Mesothelial cell of epicardium (in vitro differentiated cells): ENCODE data around the gene TBCCD1. TPM values are rescaled to one million over a fixed set of nuclear protein-coding genes. Genes with fewer than 3 reads are reported as not detected.

ENCODE experiments used
- DNase-seq, 2 experiments: peaks; one replicate each; pipeline ENCODE4 v3.0.0; 2021; ENCODE audit warnings: low spot score in 2 of 2; ENCODE audit not compliant: unreplicated experiment in 2 of 2
- H3K27ac Mint-ChIP-seq: 2 replicates; pipeline ENCODE4 v1.8.0; 2021; ENCODE audit warnings: mixed read lengths
- H3K27me3 Mint-ChIP-seq: 2 replicates; pipeline ENCODE4 v1.8.0; 2021; ENCODE audit warnings: low read depth, mixed read lengths
- H3K36me3 Mint-ChIP-seq: 2 replicates; pipeline ENCODE4 v1.8.0; 2021; ENCODE audit warnings: mixed read lengths
- H3K4me1 Mint-ChIP-seq: 2 replicates; pipeline ENCODE4 v1.8.0; 2021; ENCODE audit warnings: mixed read lengths
- H3K4me3 Mint-ChIP-seq: 2 replicates; pipeline ENCODE4 v1.8.0; 2021; ENCODE audit warnings: mild to moderate bottlenecking, moderate library complexity, mixed read lengths
- H3K9me3 Mint-ChIP-seq: 2 replicates; pipeline ENCODE4 v1.8.0; 2021; ENCODE audit warnings: mixed read lengths
- total RNA-seq: library from RNA; stranded (reverse); gene quantifications from 3 replicates; pipeline ENCODE4 v1.2.1, GENCODE V29; 2021
- TF ChIP-seq, protein P1 (sequence below): fragments of 200-600 bp; sonication (generic); IDR thresholded peaks from one replicate; pipeline ENCODE4 v1.5.0; 2021; ENCODE audit warnings: antibody characterized with exemption; ENCODE audit not compliant: unreplicated experiment

Gene TBCCD1
- total RNA-seq, 1 donor from 2014 or later = 14.5 TPM

DNA sequence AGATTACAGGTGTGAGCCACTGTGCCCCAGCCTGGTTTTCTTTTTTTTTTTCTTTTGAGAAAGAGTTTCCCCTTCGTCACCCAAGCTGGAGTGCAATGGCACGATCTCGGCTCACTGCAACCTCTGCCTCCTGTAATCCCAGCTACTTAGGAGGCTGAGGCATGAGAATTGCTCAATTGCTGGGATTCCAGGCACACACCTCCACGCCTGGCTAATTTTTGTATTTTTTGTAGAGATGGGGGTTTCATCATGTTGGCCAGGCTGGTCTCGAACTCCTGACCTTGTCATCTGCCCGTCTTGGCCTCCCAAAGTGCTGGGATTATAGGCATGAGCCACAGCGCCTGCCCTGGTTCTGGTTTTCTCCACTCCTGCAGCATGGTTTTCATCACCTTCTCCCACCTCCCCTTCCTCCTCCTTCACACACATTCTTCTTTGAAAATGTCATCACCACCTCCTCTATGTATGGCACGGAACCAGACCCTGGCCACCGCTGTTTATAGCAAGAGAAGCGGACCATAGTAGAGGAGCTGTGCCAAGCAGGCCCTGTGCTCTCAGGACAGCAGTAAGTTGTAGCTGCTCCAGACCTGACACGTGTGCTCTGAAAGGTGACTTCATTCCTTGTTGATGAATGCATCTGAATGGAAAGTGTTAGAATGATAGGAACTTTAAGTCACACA lies 31.1 kb upstream of the TBCCD1 start:
- no peak overlapping the region for H3K4me3 Mint-ChIP-seq
- no peaks in the 10 kb centered on the region for H3K27me3 Mint-ChIP-seq
- TF ChIP-seq, protein P1, sequence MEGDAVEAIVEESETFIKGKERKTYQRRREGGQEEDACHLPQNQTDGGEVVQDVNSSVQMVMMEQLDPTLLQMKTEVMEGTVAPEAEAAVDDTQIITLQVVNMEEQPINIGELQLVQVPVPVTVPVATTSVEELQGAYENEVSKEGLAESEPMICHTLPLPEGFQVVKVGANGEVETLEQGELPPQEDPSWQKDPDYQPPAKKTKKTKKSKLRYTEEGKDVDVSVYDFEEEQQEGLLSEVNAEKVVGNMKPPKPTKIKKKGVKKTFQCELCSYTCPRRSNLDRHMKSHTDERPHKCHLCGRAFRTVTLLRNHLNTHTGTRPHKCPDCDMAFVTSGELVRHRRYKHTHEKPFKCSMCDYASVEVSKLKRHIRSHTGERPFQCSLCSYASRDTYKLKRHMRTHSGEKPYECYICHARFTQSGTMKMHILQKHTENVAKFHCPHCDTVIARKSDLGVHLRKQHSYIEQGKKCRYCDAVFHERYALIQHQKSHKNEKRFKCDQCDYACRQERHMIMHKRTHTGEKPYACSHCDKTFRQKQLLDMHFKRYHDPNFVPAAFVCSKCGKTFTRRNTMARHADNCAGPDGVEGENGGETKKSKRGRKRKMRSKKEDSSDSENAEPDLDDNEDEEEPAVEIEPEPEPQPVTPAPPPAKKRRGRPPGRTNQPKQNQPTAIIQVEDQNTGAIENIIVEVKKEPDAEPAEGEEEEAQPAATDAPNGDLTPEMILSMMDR = no peak
- no peaks in the 10 kb centered on the region for H3K36me3 Mint-ChIP-seq
- no peak for DNase-seq
- H3K9me3 Mint-ChIP-seq = no peaks in the 10 kb centered on the region
- H3K4me1 Mint-ChIP-seq = peaks cover 8% of the 10 kb centered on the region
- H3K27ac Mint-ChIP-seq = peak overlapping the region; percentile 48

DNA sequence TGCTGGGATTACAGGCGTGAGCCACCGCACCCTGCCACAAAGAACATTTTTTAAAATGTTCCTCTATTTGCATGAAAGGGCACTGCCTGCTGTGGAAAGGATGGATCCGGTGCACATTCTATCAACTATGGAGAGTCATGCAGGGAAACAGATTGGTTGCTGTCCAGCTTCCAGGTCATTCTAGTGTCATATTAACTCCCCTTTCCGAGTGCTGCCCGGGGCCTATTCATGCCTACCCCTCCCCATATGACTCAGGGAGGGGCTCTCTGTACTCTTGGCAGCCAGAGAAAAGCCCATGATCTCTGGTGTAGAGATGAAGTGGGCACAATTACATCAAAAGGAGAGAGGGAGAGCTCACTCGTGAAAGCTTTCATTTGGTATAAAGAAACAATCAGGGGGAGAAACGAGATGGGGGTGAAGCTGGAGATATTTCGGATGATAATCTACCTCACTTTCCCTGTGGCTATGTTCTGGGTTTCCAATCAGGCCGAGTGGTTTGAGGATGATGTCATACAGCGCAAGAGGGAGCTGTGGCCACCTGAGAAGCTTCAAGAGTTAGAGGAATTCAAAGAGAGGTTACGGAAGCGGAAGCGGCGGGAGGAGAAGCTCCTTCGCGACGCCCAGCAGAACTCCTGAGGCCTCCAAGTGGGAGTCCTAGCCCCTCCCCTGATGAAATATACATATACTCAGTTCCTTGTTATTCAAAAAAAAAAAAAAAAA lies 29.6 kb upstream of the TBCCD1 start:
- no peaks in the 10 kb centered on the region for H3K36me3 Mint-ChIP-seq
- no peak for DNase-seq
- no peaks in the 10 kb centered on the region for H3K9me3 Mint-ChIP-seq
- peaks cover 8% of the 10 kb centered on the region for H3K4me1 Mint-ChIP-seq
- TF ChIP-seq, protein P1 = no peak
- H3K27ac Mint-ChIP-seq = peak overlapping the region; percentile 86
- H3K4me3 Mint-ChIP-seq = peak overlapping the region; percentile 58
- H3K27me3 Mint-ChIP-seq = no peaks in the 10 kb centered on the region

DNA sequence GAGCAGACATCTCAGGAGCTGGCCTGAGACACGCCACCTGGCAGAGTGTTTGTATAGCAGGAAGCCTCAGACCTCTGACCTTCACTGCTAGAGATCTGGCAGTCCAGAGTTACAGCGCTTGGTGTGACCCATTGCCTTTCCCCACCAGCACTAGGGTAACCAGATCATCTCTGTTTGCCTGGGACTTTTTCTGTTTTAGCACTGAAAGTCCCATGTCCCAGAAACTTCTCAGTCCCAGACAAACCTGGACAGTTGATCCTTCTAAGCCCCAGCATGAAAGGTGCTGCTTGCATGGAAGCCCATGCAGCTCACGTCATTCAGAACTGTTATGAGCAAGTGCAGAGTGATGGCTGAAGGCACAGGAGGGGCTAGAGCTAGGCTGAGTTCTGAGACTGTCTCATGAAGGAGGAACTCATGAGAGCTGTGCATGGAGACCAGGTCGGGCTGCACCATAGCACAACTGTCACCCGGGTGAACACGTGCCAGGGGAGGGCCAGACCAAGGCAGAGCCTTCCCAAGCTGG lies 27.5 kb upstream of the TBCCD1 start:
- Mint-ChIP-seq H3K27ac (no peak overlapping the region), H3K36me3 (no peaks in the 10 kb centered on the region), H3K9me3 (no peaks in the 10 kb centered on the region), H3K4me1 (peaks cover 8% of the 10 kb centered on the region), H3K27me3 (no peaks in the 10 kb centered on the region), H3K4me3 (no peak overlapping the region)
- DNase-seq = no peak
- TF ChIP-seq, protein P1 = no peak

DNA sequence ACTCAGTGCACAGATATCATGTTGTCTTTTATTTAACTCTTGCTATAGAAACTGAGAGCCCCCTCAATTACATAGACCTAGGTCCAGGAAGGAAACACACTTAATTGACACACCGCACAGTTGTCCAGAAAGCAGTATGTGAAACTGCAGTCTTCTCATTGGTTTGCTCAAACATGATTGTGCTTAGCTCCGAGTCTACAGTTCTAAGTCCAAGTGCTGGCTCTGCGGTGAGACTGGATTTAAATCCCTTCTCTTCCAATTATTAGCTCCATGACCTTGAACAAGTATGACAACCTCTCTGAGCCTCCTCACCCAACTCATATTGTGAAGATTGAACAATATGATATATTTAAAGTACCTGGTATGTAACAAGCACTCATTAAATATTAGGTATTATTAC lies 26.7 kb upstream of the TBCCD1 start:
- DNase-seq = no peak
- TF ChIP-seq, protein P1 = no peak
- no peaks in the 10 kb centered on the region for H3K9me3 Mint-ChIP-seq
- H3K4me3 Mint-ChIP-seq = no peak overlapping the region
- H3K36me3 Mint-ChIP-seq = no peaks in the 10 kb centered on the region
- no peaks in the 10 kb centered on the region for H3K27me3 Mint-ChIP-seq
- H3K27ac Mint-ChIP-seq = no peak overlapping the region
- H3K4me1 Mint-ChIP-seq = peaks cover 8% of the 10 kb centered on the region

DNA sequence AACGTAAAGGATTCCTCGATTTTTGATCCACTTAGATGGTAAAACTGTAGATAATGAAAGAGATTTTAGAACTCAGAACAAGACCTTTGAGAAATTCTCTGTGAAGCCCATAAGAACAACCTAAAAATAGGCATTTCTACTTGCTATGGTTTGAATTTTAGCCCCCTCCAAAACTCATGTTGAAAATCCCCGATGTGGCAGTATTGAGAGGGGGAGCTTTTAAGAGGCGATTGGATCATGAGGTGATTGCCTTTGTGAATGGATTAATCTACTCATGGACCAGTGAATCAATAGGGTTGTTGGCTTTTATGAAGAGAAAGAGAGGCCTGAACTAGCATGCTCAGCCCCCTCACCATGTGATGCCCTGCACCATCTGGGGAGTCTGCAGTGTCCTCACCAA lies 25.5 kb upstream of the TBCCD1 start:
- H3K27ac Mint-ChIP-seq = no peak overlapping the region
- no peak overlapping the region for H3K4me3 Mint-ChIP-seq
- H3K27me3 Mint-ChIP-seq = no peaks in the 10 kb centered on the region
- TF ChIP-seq, protein P1 = no peak
- H3K9me3 Mint-ChIP-seq = no peaks in the 10 kb centered on the region
- peaks cover 5% of the 10 kb centered on the region for H3K4me1 Mint-ChIP-seq
- no peaks in the 10 kb centered on the region for H3K36me3 Mint-ChIP-seq
- DNase-seq = no peak
